ENCODE results near the gene TNFRSF18. TPM values are rescaled to one million over a fixed set of nuclear protein-coding genes. Genes with fewer than 3 reads are reported as not detected.

The TNFRSF18 gene
- total and polyA plus RNA-seq, 2 donors (not counting 1 experiment from before 2014, with no cell fraction given): 10.1 to 33.5 TPM

GRCh38 chr1:1164361-1164700 is 42.1 kb downstream of the TNFRSF18 start:
- no peaks in the 10 kb centered on the region for H4K20me1 ChIP-seq (ENCODE audit: control insufficient read depth, insufficient read depth, low read length, poor library complexity, severe bottlenecking)
- ATAC-seq (ENCODE audit: low read depth) (no peak), DNase-seq (no peak)
- Mint-ChIP-seq H3K27ac (no peak overlapping the region), H3K27me3 (no peaks in the 10 kb centered on the region), H3K4me1 (peaks cover 9% of the 10 kb centered on the region), H3K4me3 (no peak overlapping the region), H3K9me3 (ENCODE audit: insufficient read depth) (no peaks in the 10 kb centered on the region)
- ChIA-PET CTCF (no interaction called here), POLR2A (no interaction called here)
- no peak overlapping the region for H3K27ac ChIP-seq (ENCODE audit: low read length in 2 of 2)
- 82% methylated on average over 22 of the region's 26 CpGs for WGBS (ENCODE audit: insufficient coverage)
- H3K4me1 ChIP-seq (ENCODE audit: control insufficient read depth in 2 of 2, insufficient read depth in 2 of 2, low read length in 2 of 2): peaks cover 0 to 6% of the 10 kb centered on the region in 2 donors
- TF ChIP-seq CTCF (IDR thresholded peaks at IDR 0.05): no peak
- TF ChIP-seq EZH2 (IDR thresholded peaks at IDR 0.05; ENCODE audit: borderline replicate concordance, insufficient read depth, low read depth, low read length, poor library complexity, severe bottlenecking): no peak
- no peaks in the 10 kb centered on the region for H3K36me3 ChIP-seq (replicated peaks in 1 of 2; ENCODE audit: control extremely low read depth in 1 of 2, control insufficient read depth in 1 of 2, extremely low read depth in 1 of 2, insufficient read depth in 2 of 2, low read length in 1 of 2)
- no peaks in the 10 kb centered on the region for H3K27me3 ChIP-seq (replicated peaks in 1 of 4; ENCODE audit: control extremely low read depth in 1 of 4, control insufficient read depth in 3 of 4, insufficient read depth in 4 of 4, low read length in 3 of 4)
- intact Hi-C loops (cut with micrococcal nuclease): no loop called here
- H3K9ac ChIP-seq (ENCODE audit: low read length): no peak overlapping the region
- peaks cover 0 to 5% (median 0%) of the 10 kb centered on the region in 3 donors for H3K9me3 ChIP-seq (ENCODE audit: control extremely low read depth in 1 of 3, control insufficient read depth in 2 of 3, insufficient read depth in 1 of 3, low read length in 2 of 3)
- no peak overlapping the region for H3K4me2 ChIP-seq (replicated peaks; ENCODE audit: low read depth, low read length, poor library complexity, severe bottlenecking)
- no peaks in the 10 kb centered on the region for H3K79me2 ChIP-seq (ENCODE audit: control insufficient read depth, insufficient read depth, low read length)
- H2AFZ ChIP-seq (ENCODE audit: insufficient read depth, low read depth, low read length, poor library complexity, severe bottlenecking): no peak overlapping the region
- H3K4me3 ChIP-seq (ENCODE audit: control extremely low read depth in 1 of 5, extremely low read depth in 1 of 5, insufficient read depth in 1 of 5, low read depth in 2 of 5, low read length in 4 of 5): no peak overlapping the region

- Mint-ChIP-seq H3K9me3 (ENCODE audit: insufficient read depth) (no peaks in the 10 kb centered on the region), H3K4me3 (no peak overlapping the region), H3K27ac (no peak overlapping the region), H3K4me1 (peaks cover 9% of the 10 kb centered on the region), H3K27me3 (no peaks in the 10 kb centered on the region)
- no peak overlapping the region for H3K27ac ChIP-seq (ENCODE audit: low read length in 2 of 2)
- WGBS (ENCODE audit: insufficient coverage): 95% methylated on average over 33 of the region's 33 CpGs
- no peak overlapping the region for H3K4me2 ChIP-seq (replicated peaks; ENCODE audit: low read depth, low read length, poor library complexity, severe bottlenecking)
- H3K36me3 ChIP-seq (replicated peaks in 1 of 2; ENCODE audit: control extremely low read depth in 1 of 2, control insufficient read depth in 1 of 2, extremely low read depth in 1 of 2, insufficient read depth in 2 of 2, low read length in 1 of 2): no peaks in the 10 kb centered on the region
- no peaks in the 10 kb centered on the region for H3K27me3 ChIP-seq (replicated peaks in 1 of 4; ENCODE audit: control extremely low read depth in 1 of 4, control insufficient read depth in 3 of 4, insufficient read depth in 4 of 4, low read length in 3 of 4)
- H3K9ac ChIP-seq (ENCODE audit: low read length): no peak overlapping the region
- H3K9me3 ChIP-seq (ENCODE audit: control extremely low read depth in 1 of 3, control insufficient read depth in 2 of 3, insufficient read depth in 1 of 3, low read length in 2 of 3): peaks cover 0 to 5% (median 0%) of the 10 kb centered on the region in 3 donors
- no peak for TF ChIP-seq EZH2 (IDR thresholded peaks at IDR 0.05; ENCODE audit: borderline replicate concordance, insufficient read depth, low read depth, low read length, poor library complexity, severe bottlenecking)
- TF ChIP-seq CTCF (IDR thresholded peaks at IDR 0.05): no peak
- CTCF ChIA-PET: no interaction called here
- no peak for ATAC-seq (ENCODE audit: low read depth)
- H4K20me1 ChIP-seq (ENCODE audit: control insufficient read depth, insufficient read depth, low read length, poor library complexity, severe bottlenecking): no peaks in the 10 kb centered on the region
- no peak for DNase-seq
- H3K4me1 ChIP-seq (ENCODE audit: control insufficient read depth in 2 of 2, insufficient read depth in 2 of 2, low read length in 2 of 2): peaks cover 2 to 12% of the 10 kb centered on the region in 2 donors
- no peak overlapping the region for H2AFZ ChIP-seq (ENCODE audit: insufficient read depth, low read depth, low read length, poor library complexity, severe bottlenecking)
- POLR2A ChIA-PET: no interaction called here
- intact Hi-C loops (cut with micrococcal nuclease): no loop called here
- no peaks in the 10 kb centered on the region for H3K79me2 ChIP-seq (ENCODE audit: control insufficient read depth, insufficient read depth, low read length)
- no peak overlapping the region for H3K4me3 ChIP-seq (ENCODE audit: control extremely low read depth in 1 of 5, extremely low read depth in 1 of 5, insufficient read depth in 1 of 5, low read depth in 2 of 5, low read length in 4 of 5)
These were observed 42.8 kb downstream of the TNFRSF18 start for GRCh38 chr1:1163538-1164070.
